ENCODE data around the gene TBC1D14.

TBC1D14 gene

DNA sequence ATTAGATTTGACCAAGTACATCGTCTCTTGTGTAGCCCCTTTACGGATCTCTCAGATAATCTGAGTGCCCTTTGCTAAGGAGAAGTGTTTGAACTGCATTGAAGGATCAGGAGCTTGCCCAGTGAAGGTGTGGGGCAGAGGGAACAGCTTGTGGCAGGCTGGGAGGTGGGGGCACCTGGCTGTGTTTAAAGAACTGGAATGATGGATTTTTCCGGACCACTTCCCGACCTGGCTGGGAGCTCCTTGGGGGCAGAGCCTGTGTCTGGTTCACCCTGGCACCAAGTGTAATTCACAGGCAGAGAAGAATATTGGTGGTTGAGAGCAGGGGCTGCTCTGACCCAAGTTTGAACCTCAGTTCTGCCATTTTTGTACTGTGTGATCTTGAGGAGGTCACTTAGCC lies 18.5 kb downstream of the TBC1D14 start:
- Histone ChIP-seq H3K27ac (ENCODE audit: insufficient read depth in 1 of 2, low read depth in 1 of 2, low read length in 2 of 2, poor library complexity in 1 of 2, severe bottlenecking in 2 of 2) (no peak overlapping the region), H3K27me3 (replicated peaks in 2 of 5; ENCODE audit: control insufficient read depth in 4 of 5, insufficient read depth in 5 of 5, low read length in 4 of 5) (no peaks in the 10 kb centered on the region), H3K4me3 (ENCODE audit: control insufficient read depth in 1 of 7, extremely low read depth in 1 of 7, insufficient read depth in 4 of 7, low read depth in 2 of 7, low read length in 6 of 7) (no peak overlapping the region), H3K9me3 (ENCODE audit: control extremely low read depth in 1 of 5, control insufficient read depth in 4 of 5, insufficient read depth in 2 of 5, low read depth in 1 of 5, low read length in 4 of 5) (peaks cover 0 to 2% (median 0%) of the 10 kb centered on the region in 5 experiments), H3K36me3 (ENCODE audit: control insufficient read depth in 4 of 4, insufficient read depth in 4 of 4, low read length in 3 of 4) (peaks cover 3 to 73% (median 17%) of the 10 kb centered on the region in 4 experiments), H3K4me1 (ENCODE audit: control extremely low read depth in 1 of 4, control insufficient read depth in 4 of 4, insufficient read depth in 4 of 4, low read length in 3 of 4) (peaks cover 4 to 66% (median 30%) of the 10 kb centered on the region in 4 experiments)
- no peak for DNase-seq
- ChIA-PET POLR2A (interaction anchor here (0.6 kb wide), 1 partner anchor 18 kb away, joined by 6 read pairs; no protein-coding TSS in a partner anchor), CTCF (interaction anchor here (1.8 kb wide), 1 partner anchor 10 kb away, joined by 4 read pairs; no protein-coding TSS in a partner anchor)
- WGBS (ENCODE audit: insufficient coverage): 100% methylated on average over 4 of the region's 4 CpGs

GRCh38 chr4:6929339-6929811 lies 19.7 kb downstream of the TBC1D14 start:
- H3K9me3 ChIP-seq (ENCODE audit: control extremely low read depth in 1 of 5, control insufficient read depth in 4 of 5, insufficient read depth in 2 of 5, low read depth in 1 of 5, low read length in 4 of 5): peaks cover 0 to 2% (median 0%) of the 10 kb centered on the region in 5 experiments
- H3K27me3 ChIP-seq (replicated peaks in 2 of 5; ENCODE audit: control insufficient read depth in 4 of 5, insufficient read depth in 5 of 5, low read length in 4 of 5): no peaks in the 10 kb centered on the region
- CTCF ChIA-PET: interaction anchor here (1.0 to 1.8 kb wide), 5 partner anchors 10 to 55 kb away, joined by 3 to 5 read pairs (median 4); no protein-coding TSS in a partner anchor
- DNase-seq: no peak
- peaks cover 2 to 72% (median 7%) of the 10 kb centered on the region in 4 experiments for H3K36me3 ChIP-seq (ENCODE audit: control insufficient read depth in 4 of 4, insufficient read depth in 4 of 4, low read length in 3 of 4)
- no peak overlapping the region for H3K4me3 ChIP-seq (ENCODE audit: control insufficient read depth in 1 of 7, extremely low read depth in 1 of 7, insufficient read depth in 4 of 7, low read depth in 2 of 7, low read length in 6 of 7)
- 92% methylated on average over 9 of the region's 9 CpGs for WGBS (ENCODE audit: insufficient coverage)
- peaks cover 4 to 61% (median 30%) of the 10 kb centered on the region in 4 experiments for H3K4me1 ChIP-seq (ENCODE audit: control extremely low read depth in 1 of 4, control insufficient read depth in 4 of 4, insufficient read depth in 4 of 4, low read length in 3 of 4)
- H3K27ac ChIP-seq (ENCODE audit: insufficient read depth in 1 of 2, low read depth in 1 of 2, low read length in 2 of 2, poor library complexity in 1 of 2, severe bottlenecking in 2 of 2): no peak overlapping the region
- POLR2A ChIA-PET: interaction anchor here (1.0 kb wide), 1 partner anchor 14 kb away, joined by 3 read pairs; no protein-coding TSS in a partner anchor

DNA sequence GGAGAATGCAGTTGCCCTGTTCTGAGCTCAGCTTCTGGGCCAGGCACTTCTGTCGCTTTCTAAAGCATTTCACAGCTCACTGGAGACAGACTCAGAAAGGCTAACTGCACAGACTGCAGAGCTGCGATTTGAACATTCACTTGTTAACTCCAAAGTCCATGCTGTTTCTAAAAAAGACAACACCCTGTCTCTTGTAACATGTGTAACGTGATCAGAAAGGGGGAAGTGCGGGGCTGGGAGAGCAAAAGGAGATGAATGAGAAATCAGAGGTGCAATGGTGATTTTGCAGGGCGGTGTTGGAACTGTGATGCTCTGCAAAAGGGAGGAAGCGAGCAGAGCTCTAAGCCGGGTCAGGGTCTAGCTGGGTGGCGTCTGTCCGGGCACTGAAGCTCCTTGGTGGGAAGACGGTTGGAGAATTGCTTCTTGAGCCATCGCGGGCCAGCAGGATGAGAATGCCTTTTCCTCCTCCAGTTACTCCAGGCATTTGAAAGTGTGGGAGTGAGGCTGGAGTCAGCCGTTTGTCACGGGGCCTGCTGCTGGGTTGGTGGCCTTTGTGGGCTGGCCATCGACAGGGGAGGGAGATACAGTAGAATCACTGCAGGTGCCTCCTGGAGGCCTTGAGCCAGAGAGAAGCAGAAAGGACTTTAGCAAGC lies 20.3 kb downstream of the TBC1D14 start:
- CTCF ChIA-PET: interaction anchor here (1.0 to 1.8 kb wide), 5 partner anchors 10 to 56 kb away, joined by 3 to 5 read pairs (median 4); no protein-coding TSS in a partner anchor
- H3K4me1 ChIP-seq (ENCODE audit: control extremely low read depth in 1 of 4, control insufficient read depth in 4 of 4, insufficient read depth in 4 of 4, low read length in 3 of 4): peaks cover 4 to 56% (median 30%) of the 10 kb centered on the region in 4 experiments

GRCh38 chr4:6932475-6932874 lies 22.8 kb downstream of the TBC1D14 start:
- ChIA-PET CTCF (no interaction called here), POLR2A (no interaction called here)
- DNase-seq: no peak
- no peak overlapping the region for H3K4me3 ChIP-seq (ENCODE audit: control insufficient read depth in 1 of 7, extremely low read depth in 1 of 7, insufficient read depth in 4 of 7, low read depth in 2 of 7, low read length in 6 of 7)
- H3K27ac ChIP-seq (ENCODE audit: insufficient read depth in 1 of 2, low read depth in 1 of 2, low read length in 2 of 2, poor library complexity in 1 of 2, severe bottlenecking in 2 of 2): no peak overlapping the region
- peaks cover 0 to 65% (median 4%) of the 10 kb centered on the region in 4 experiments for H3K36me3 ChIP-seq (ENCODE audit: control insufficient read depth in 4 of 4, insufficient read depth in 4 of 4, low read length in 3 of 4)
- peaks cover 0 to 2% (median 0%) of the 10 kb centered on the region in 5 experiments for H3K9me3 ChIP-seq (ENCODE audit: control extremely low read depth in 1 of 5, control insufficient read depth in 4 of 5, insufficient read depth in 2 of 5, low read depth in 1 of 5, low read length in 4 of 5)
- peaks cover 0 to 36% (median 8%) of the 10 kb centered on the region in 4 experiments for H3K4me1 ChIP-seq (ENCODE audit: control extremely low read depth in 1 of 4, control insufficient read depth in 4 of 4, insufficient read depth in 4 of 4, low read length in 3 of 4)
- no peaks in the 10 kb centered on the region for H3K27me3 ChIP-seq (replicated peaks in 2 of 5; ENCODE audit: control insufficient read depth in 4 of 5, insufficient read depth in 5 of 5, low read length in 4 of 5)
- WGBS (ENCODE audit: insufficient coverage): 100% methylated on average over 3 of the region's 3 CpGs

More for the DNA sequence above, 20.3 kb downstream of the TBC1D14 start:
- POLR2A ChIA-PET: interaction anchor here (1.0 kb wide), 1 partner anchor 13 kb away, joined by 3 read pairs; no protein-coding TSS in a partner anchor
- H3K27ac ChIP-seq (ENCODE audit: insufficient read depth in 1 of 2, low read depth in 1 of 2, low read length in 2 of 2, poor library complexity in 1 of 2, severe bottlenecking in 2 of 2): no peak overlapping the region
- H3K36me3 ChIP-seq (ENCODE audit: control insufficient read depth in 4 of 4, insufficient read depth in 4 of 4, low read length in 3 of 4): peaks cover 0 to 68% (median 3%) of the 10 kb centered on the region in 4 experiments
- H3K27me3 ChIP-seq (replicated peaks in 2 of 5; ENCODE audit: control insufficient read depth in 4 of 5, insufficient read depth in 5 of 5, low read length in 4 of 5): no peaks in the 10 kb centered on the region
- WGBS (ENCODE audit: insufficient coverage): 88% methylated on average over 12 of the region's 15 CpGs
- no peak overlapping the region for H3K4me3 ChIP-seq (ENCODE audit: control insufficient read depth in 1 of 7, extremely low read depth in 1 of 7, insufficient read depth in 4 of 7, low read depth in 2 of 7, low read length in 6 of 7)
- H3K9me3 ChIP-seq (ENCODE audit: control extremely low read depth in 1 of 5, control insufficient read depth in 4 of 5, insufficient read depth in 2 of 5, low read depth in 1 of 5, low read length in 4 of 5): peaks cover 0 to 2% (median 0%) of the 10 kb centered on the region in 5 experiments
- no peak for DNase-seq

DNA sequence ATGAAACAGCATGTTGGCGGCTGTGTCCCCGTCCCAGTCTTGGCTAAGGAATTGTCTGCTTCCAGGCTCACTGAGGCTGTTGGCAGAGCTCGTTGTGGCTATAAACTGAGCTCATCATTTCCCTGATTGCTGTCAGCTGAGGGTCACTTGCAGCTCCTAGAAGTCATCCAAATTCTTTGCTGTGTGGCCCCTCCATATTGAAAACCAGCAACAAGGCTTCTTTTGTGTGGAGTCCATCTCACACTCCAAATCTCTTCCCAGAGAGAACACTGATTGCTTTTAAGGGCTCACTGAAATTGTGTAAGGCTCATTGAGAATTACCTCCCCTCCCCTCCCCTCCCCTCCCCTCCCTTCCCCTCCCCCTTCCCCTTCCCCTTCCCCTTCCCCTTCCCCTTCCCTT lies 23.3 kb downstream of the TBC1D14 start:
- Histone ChIP-seq H3K27ac (ENCODE audit: insufficient read depth in 1 of 2, low read depth in 1 of 2, low read length in 2 of 2, poor library complexity in 1 of 2, severe bottlenecking in 2 of 2) (no peak overlapping the region), H3K36me3 (ENCODE audit: control insufficient read depth in 4 of 4, insufficient read depth in 4 of 4, low read length in 3 of 4) (peaks cover 0 to 61% (median 4%) of the 10 kb centered on the region in 4 experiments), H3K9me3 (ENCODE audit: control extremely low read depth in 1 of 5, control insufficient read depth in 4 of 5, insufficient read depth in 2 of 5, low read depth in 1 of 5, low read length in 4 of 5) (peaks cover 0 to 2% (median 0%) of the 10 kb centered on the region in 5 experiments), H3K4me1 (ENCODE audit: control extremely low read depth in 1 of 4, control insufficient read depth in 4 of 4, insufficient read depth in 4 of 4, low read length in 3 of 4) (peaks cover 0 to 36% (median 10%) of the 10 kb centered on the region in 4 experiments), H3K4me3 (ENCODE audit: control insufficient read depth in 1 of 7, extremely low read depth in 1 of 7, insufficient read depth in 4 of 7, low read depth in 2 of 7, low read length in 6 of 7) (no peak overlapping the region), H3K27me3 (replicated peaks in 2 of 5; ENCODE audit: control insufficient read depth in 4 of 5, insufficient read depth in 5 of 5, low read length in 4 of 5) (no peaks in the 10 kb centered on the region)
- CTCF ChIA-PET: no interaction called here
- POLR2A ChIA-PET: no interaction called here
- DNase-seq: no peak
- 97% methylated on average over 3 of the region's 3 CpGs for WGBS (ENCODE audit: insufficient coverage)

GRCh38 chr4:6933691-6934430 lies 24.2 kb downstream of the TBC1D14 start:
- ChIA-PET POLR2A (no interaction called here), CTCF (interaction anchor here (1.4 kb wide), 1 partner anchor 22 kb away, joined by 3 read pairs; no protein-coding TSS in a partner anchor)
- Histone ChIP-seq H3K9me3 (ENCODE audit: control extremely low read depth in 1 of 5, control insufficient read depth in 4 of 5, insufficient read depth in 2 of 5, low read depth in 1 of 5, low read length in 4 of 5) (peaks cover 0 to 2% (median 0%) of the 10 kb centered on the region in 5 experiments), H3K27me3 (replicated peaks in 2 of 5; ENCODE audit: control insufficient read depth in 4 of 5, insufficient read depth in 5 of 5, low read length in 4 of 5) (no peaks in the 10 kb centered on the region), H3K27ac (ENCODE audit: insufficient read depth in 1 of 2, low read depth in 1 of 2, low read length in 2 of 2, poor library complexity in 1 of 2, severe bottlenecking in 2 of 2) (no peak overlapping the region), H3K4me1 (ENCODE audit: control extremely low read depth in 1 of 4, control insufficient read depth in 4 of 4, insufficient read depth in 4 of 4, low read length in 3 of 4) (peaks cover 0 to 36% (median 18%) of the 10 kb centered on the region in 4 experiments), H3K4me3 (ENCODE audit: control insufficient read depth in 1 of 7, extremely low read depth in 1 of 7, insufficient read depth in 4 of 7, low read depth in 2 of 7, low read length in 6 of 7) (no peak overlapping the region), H3K36me3 (ENCODE audit: control insufficient read depth in 4 of 4, insufficient read depth in 4 of 4, low read length in 3 of 4) (peaks cover 0 to 56% (median 4%) of the 10 kb centered on the region in 4 experiments)
- DNase-seq: no peak
- WGBS (ENCODE audit: insufficient coverage): 95% methylated on average over 8 of the region's 9 CpGs

All from common myeloid progenitor, CD34-positive (primary cell).